Ascending aorta (tissue), 2 donors: Measurements from ENCODE around the gene OR14A16. TPM values are rescaled to one million over a fixed set of nuclear protein-coding genes. Genes with fewer than 3 reads are reported as not detected.

Experiments
- DNase-seq, 2 donors: peaks; one replicate each; pipeline ENCODE4 v3.0.0-alpha.2; 2019; ENCODE audit warnings: low spot score in 2 of 2
- H3K27ac ChIP-seq, 2 donors: fragments of 200-600 bp; sonication (generic); one replicate each; pipeline ENCODE4 v1.5.1; 2016 to 2017; ENCODE audit warnings: mild to moderate bottlenecking in 1 of 2
- H3K27me3 ChIP-seq: fragments of 200-600 bp; sonication (generic); one replicate; pipeline ENCODE4 v1.5.1; 2017
- H3K36me3 ChIP-seq, 2 donors: fragments of 200-600 bp; sonication (generic); one replicate each; pipeline ENCODE4 v1.5.1; 2016
- H3K4me1 ChIP-seq, 2 donors: fragments of 200-600 bp; sonication (generic); one replicate each; pipeline ENCODE4 v1.5.1; 2016 to 2017; ENCODE audit warnings: mild to moderate bottlenecking in 1 of 2
- H3K4me3 ChIP-seq, 2 donors: fragments of 200-600 bp; sonication (generic); one replicate each; pipeline ENCODE4 v1.5.1; 2016 to 2017; ENCODE audit warnings: mild to moderate bottlenecking in 1 of 2
- H3K9me3 ChIP-seq, 2 donors: fragments of 200-600 bp; sonication (generic); one replicate each; pipeline ENCODE4 v1.5.1; 2016
- CTCF ChIP-seq, 3 experiments: fragments of 200-600 bp in 2 of 3; fragments of 450-650 bp in 1 of 3; sonication (generic) in 2 of 3; IDR thresholded peaks; one replicate each; pipeline ENCODE4 v1.5.1; 2016 to 2019; ENCODE audit warnings: antibody characterized with exemption in 3 of 3, mild to moderate bottlenecking in 1 of 3, moderate library complexity in 1 of 3
- intact Hi-C: fragments of 100-400 bp; cut with DNase I; formaldehyde crosslinking; loops from one replicate; pipeline ENCODE4 v1.15.1; 2023
- total RNA-seq: library from RNA; depleted of rRNA; stranded (reverse); fragments of >200 nt; gene quantifications from one replicate; pipeline ENCODE4 v1.1.0, GENCODE V29; 2016

The OR14A16 gene
- total RNA-seq, 1 donor from 2014 or later: not detected

GRCh38 chr1:247769603-247770002 lies 54.3 kb downstream of the OR14A16 start:
- intact Hi-C loops: no loop called here
- TF ChIP-seq CTCF (IDR thresholded peaks at IDR 0.05): no peak
- Histone ChIP-seq H3K27ac (no peak overlapping the region), H3K27me3 (no peaks in the 10 kb centered on the region), H3K9me3 (no peaks in the 10 kb centered on the region), H3K4me1 (no peaks in the 10 kb centered on the region), H3K36me3 (no peaks in the 10 kb centered on the region), H3K4me3 (no peak overlapping the region)
- DNase-seq: no peak

Other genes starting within 250 kb of the OR14A16 start
- gene OR2G2, start 235.8 kb downstream of the OR14A16 start, total RNA-seq: not detected
- not detected for gene OR2G3, start 218.5 kb downstream of the OR14A16 start, total RNA-seq
- gene OR13G1, start 144.4 kb downstream of the OR14A16 start, total RNA-seq: not detected
- gene OR6F1, start 107.5 kb downstream of the OR14A16 start, total RNA-seq: not detected
- not detected for gene OR14K1, start 85.5 kb downstream of the OR14A16 start, total RNA-seq
- not detected for gene OR14A2, start 76.0 kb downstream of the OR14A16 start, total RNA-seq
- gene OR1C1, start 63.6 kb downstream of the OR14A16 start, total RNA-seq: not detected
- gene OR11L1, start 17.8 kb upstream of the OR14A16 start, total RNA-seq: not detected
- gene TRIM58, start 33.1 kb upstream of the OR14A16 start, total RNA-seq: 0.53 TPM
- not detected for gene OR2W3, start 71.5 kb upstream of the OR14A16 start, total RNA-seq
- gene OR2T8, start 96.1 kb upstream of the OR14A16 start, total RNA-seq: not detected
- not detected for gene OR2AJ1, start 100.8 kb upstream of the OR14A16 start, total RNA-seq
- not detected for gene OR2L8, start 124.7 kb upstream of the OR14A16 start, total RNA-seq
- gene OR2AK2, start 141.1 kb upstream of the OR14A16 start, total RNA-seq: not detected
- not detected for gene OR2L5, start 189.5 kb upstream of the OR14A16 start, total RNA-seq
- gene OR2L2, start 206.0 kb upstream of the OR14A16 start, total RNA-seq: not detected
- gene OR2L3, start 222.7 kb upstream of the OR14A16 start, total RNA-seq: not detected